ENCODE data around the gene FRMD4A. TPM values are rescaled to one million over a fixed set of nuclear protein-coding genes. Genes with fewer than 3 reads are reported as not detected.
A peak's percentile ranks its signal among the peaks of the same experiment; 100 is the strongest.

FRMD4A gene
- total RNA-seq, 1 experiment from 2014 or later: 0.23 TPM

DNA sequence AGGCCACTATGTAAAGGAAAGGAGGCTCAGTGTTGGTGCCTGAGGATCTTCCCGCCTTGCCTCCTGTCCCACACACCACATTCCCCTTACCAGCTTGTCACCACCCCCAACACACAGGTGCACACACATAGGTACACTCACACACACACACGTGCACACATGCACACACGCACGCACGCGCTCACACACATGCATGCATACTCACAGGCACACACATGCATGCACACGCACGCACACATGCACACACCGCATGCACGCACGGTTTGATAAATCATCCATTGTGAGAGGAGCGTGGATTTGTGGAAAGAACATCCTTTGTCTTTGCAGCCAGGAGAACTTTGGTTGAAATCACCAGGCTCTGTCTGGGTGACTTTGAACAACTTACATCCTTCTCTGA is 359.8 kb downstream of the FRMD4A start:
- DNase-seq (ENCODE audit: unreplicated experiment): no peak
- ChIA-PET CTCF (interaction anchor here (0.8 kb wide), 1 partner anchor 98 kb away, joined by 3 read pairs; no protein-coding TSS in a partner anchor), POLR2A (no interaction called here)
- no peaks in the 10 kb centered on the region for H3K36me3 Mint-ChIP-seq (ENCODE audit: insufficient read depth, unreplicated experiment)
- no TSS peak for BruUV-seq (replicated peaks)
- no peaks in the 10 kb centered on the region for H3K9me3 Mint-ChIP-seq (ENCODE audit: unreplicated experiment)
- H3K27ac Mint-ChIP-seq (ENCODE audit: low read depth, unreplicated experiment): no peak overlapping the region
- TF ChIP-seq, protein P1, sequence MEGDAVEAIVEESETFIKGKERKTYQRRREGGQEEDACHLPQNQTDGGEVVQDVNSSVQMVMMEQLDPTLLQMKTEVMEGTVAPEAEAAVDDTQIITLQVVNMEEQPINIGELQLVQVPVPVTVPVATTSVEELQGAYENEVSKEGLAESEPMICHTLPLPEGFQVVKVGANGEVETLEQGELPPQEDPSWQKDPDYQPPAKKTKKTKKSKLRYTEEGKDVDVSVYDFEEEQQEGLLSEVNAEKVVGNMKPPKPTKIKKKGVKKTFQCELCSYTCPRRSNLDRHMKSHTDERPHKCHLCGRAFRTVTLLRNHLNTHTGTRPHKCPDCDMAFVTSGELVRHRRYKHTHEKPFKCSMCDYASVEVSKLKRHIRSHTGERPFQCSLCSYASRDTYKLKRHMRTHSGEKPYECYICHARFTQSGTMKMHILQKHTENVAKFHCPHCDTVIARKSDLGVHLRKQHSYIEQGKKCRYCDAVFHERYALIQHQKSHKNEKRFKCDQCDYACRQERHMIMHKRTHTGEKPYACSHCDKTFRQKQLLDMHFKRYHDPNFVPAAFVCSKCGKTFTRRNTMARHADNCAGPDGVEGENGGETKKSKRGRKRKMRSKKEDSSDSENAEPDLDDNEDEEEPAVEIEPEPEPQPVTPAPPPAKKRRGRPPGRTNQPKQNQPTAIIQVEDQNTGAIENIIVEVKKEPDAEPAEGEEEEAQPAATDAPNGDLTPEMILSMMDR (IDR thresholded peaks at IDR 0.05; ENCODE audit: unreplicated experiment): no peak
- no peaks in the 10 kb centered on the region for H3K4me1 Mint-ChIP-seq (ENCODE audit: insufficient read depth, unreplicated experiment)
- intact Hi-C loops (cut with micrococcal nuclease): no loop called here
- no peak overlapping the region for H3K4me3 Mint-ChIP-seq (ENCODE audit: unreplicated experiment)
- H3K27me3 Mint-ChIP-seq (ENCODE audit: insufficient read depth, unreplicated experiment): no peaks in the 10 kb centered on the region

DNA sequence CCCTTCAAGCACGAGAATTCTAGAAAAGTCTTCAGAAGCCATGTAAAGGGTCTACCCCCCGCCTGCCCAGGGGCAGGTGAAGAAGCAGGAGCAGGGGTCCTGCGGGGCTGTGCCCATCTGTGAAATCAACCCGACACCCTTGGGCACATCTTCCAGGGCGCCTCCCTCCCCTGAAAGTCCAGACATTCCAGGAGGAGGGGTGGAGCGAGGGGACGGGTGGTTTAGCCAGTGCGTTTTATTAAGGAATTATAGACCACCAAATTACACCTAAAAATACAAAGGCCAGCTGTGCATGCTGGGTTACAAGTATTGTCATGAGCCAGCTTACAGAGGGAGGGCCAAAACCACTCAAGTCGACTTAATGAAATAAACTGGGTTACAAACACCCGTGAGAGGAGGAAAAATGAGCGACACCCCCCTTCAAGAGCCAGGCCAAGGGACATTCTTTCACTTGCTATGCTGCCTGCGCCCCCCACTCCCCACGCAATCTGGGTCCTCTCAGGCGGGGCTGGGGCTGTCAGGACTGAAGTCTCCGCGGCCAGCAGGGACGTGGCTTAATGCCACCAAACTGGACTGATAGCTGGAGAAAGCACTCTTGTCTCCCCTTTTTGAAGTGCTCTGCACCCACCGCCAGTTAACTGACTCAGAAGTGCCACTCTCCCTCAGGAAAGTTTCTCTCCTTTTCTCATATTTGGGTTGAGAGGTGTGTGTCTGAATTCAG is 360.3 kb downstream of the FRMD4A start:
- CTCF ChIA-PET: interaction anchor here (0.8 kb wide), 1 partner anchor 99 kb away, joined by 3 read pairs; no protein-coding TSS in a partner anchor
- Mint-ChIP-seq H3K36me3 (ENCODE audit: insufficient read depth, unreplicated experiment) (no peaks in the 10 kb centered on the region), H3K4me3 (ENCODE audit: unreplicated experiment) (no peak overlapping the region), H3K9me3 (ENCODE audit: unreplicated experiment) (no peaks in the 10 kb centered on the region), H3K4me1 (ENCODE audit: insufficient read depth, unreplicated experiment) (no peaks in the 10 kb centered on the region), H3K27ac (ENCODE audit: low read depth, unreplicated experiment) (no peak overlapping the region), H3K27me3 (ENCODE audit: insufficient read depth, unreplicated experiment) (no peaks in the 10 kb centered on the region)
- DNase-seq (ENCODE audit: unreplicated experiment): no peak
- TF ChIP-seq, protein P1 (IDR thresholded peaks at IDR 0.05; ENCODE audit: unreplicated experiment): no peak
- POLR2A ChIA-PET: interaction anchor here (1.1 kb wide), 1 partner anchor 9 kb away, joined by 3 read pairs; no protein-coding TSS in a partner anchor
- no TSS peak for BruUV-seq (replicated peaks)
- intact Hi-C loops (cut with micrococcal nuclease): no loop called here

DNA sequence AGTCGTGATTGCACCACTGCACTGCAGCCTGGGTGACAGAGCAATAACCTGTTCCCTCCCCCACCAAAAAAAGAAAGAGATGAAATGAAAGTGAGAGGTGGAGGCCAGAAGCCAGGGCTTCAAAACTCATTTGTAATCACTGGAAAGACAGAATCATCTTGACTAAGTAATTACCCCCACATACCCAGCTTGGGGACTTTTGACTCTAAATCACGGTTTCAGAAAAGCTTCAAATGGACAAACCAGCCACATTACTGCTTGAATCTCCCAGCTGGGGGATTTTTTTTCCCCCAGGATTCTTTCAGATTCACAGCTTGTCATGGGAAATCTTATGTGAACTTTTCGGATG is 361.0 kb downstream of the FRMD4A start:
- TF ChIP-seq, protein P1 (IDR thresholded peaks at IDR 0.05; ENCODE audit: unreplicated experiment): no peak
- Mint-ChIP-seq H3K27ac (ENCODE audit: low read depth, unreplicated experiment) (no peak overlapping the region), H3K4me3 (ENCODE audit: unreplicated experiment) (no peak overlapping the region), H3K36me3 (ENCODE audit: insufficient read depth, unreplicated experiment) (no peaks in the 10 kb centered on the region), H3K27me3 (ENCODE audit: insufficient read depth, unreplicated experiment) (no peaks in the 10 kb centered on the region), H3K9me3 (ENCODE audit: unreplicated experiment) (no peaks in the 10 kb centered on the region), H3K4me1 (ENCODE audit: insufficient read depth, unreplicated experiment) (no peaks in the 10 kb centered on the region)
- intact Hi-C loops (cut with micrococcal nuclease): no loop called here
- BruUV-seq (replicated peaks): no TSS peak
- DNase-seq (ENCODE audit: unreplicated experiment): no peak
- ChIA-PET CTCF (no interaction called here), POLR2A (interaction anchor here (1.1 kb wide), 1 partner anchor 9 kb away, joined by 3 read pairs; no protein-coding TSS in a partner anchor)

DNA sequence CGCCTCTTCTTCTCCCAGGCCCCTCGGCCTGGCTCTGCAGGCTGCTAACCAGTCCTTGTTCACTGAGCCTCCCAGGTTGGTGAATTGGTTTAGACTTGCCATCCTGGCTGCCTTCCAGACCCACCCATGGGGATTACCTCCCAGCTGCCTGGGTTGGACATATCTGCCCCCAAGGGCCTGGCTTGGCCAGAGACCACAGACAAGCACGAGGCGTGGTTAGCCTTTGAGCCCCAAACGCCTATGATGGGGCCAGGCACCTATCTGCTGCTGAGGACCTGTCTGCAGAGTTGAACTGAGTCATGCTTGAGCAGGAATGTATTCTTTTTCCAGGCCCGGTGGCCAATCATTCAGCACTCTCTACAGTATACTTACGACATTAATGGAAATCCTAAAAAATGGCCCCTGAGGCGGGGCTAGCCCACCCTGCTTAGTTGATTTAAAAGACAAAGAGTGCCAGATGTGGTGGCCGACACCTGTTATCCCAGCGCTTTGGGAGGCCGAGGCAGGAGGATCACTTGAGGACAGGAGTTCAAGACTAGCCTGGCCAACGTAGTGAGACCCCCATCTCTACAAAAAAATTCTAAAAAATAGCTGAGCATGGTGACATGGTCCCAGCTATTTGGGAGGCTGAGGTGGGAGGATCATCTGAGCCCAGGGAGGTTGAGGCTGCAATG is 361.5 kb downstream of the FRMD4A start:
- BruUV-seq (replicated peaks): no TSS peak
- no peaks in the 10 kb centered on the region for H3K9me3 Mint-ChIP-seq (ENCODE audit: unreplicated experiment)
- no peaks in the 10 kb centered on the region for H3K4me1 Mint-ChIP-seq (ENCODE audit: insufficient read depth, unreplicated experiment)
- no peaks in the 10 kb centered on the region for H3K27me3 Mint-ChIP-seq (ENCODE audit: insufficient read depth, unreplicated experiment)
- H3K4me3 Mint-ChIP-seq (ENCODE audit: unreplicated experiment): no peak overlapping the region
- no peaks in the 10 kb centered on the region for H3K36me3 Mint-ChIP-seq (ENCODE audit: insufficient read depth, unreplicated experiment)
- ChIA-PET POLR2A (interaction anchor here (0.7 to 1.1 kb wide), 2 partner anchors 8 to 176 kb away, joined by 3 read pairs; no protein-coding TSS in a partner anchor), CTCF (no interaction called here)
- intact Hi-C loops (cut with micrococcal nuclease): no loop called here
- H3K27ac Mint-ChIP-seq (ENCODE audit: low read depth, unreplicated experiment): no peak overlapping the region
- TF ChIP-seq, protein P1 (IDR thresholded peaks at IDR 0.05; ENCODE audit: unreplicated experiment): no peak
- DNase-seq (ENCODE audit: unreplicated experiment): peak; percentile 95

All from MCF 10A (cell line).